Measurements from ENCODE around the gene MGAT4D.
A peak's percentile ranks its signal among the peaks of the same experiment; 100 is the strongest.

Gene MGAT4D

GRCh38 chr4:140469791-140470733 lies 28.0 kb downstream of the MGAT4D start:
- no peak overlapping the region for H3K4me3 ChIP-seq (replicated peaks in 1 of 2; ENCODE audit: low read depth in 2 of 2, low read length in 2 of 2)
- no peak for TF ChIP-seq CTCF (IDR thresholded peaks at IDR 0.05; ENCODE audit: low read depth, low read length)
- no peak for DNase-seq (ENCODE audit: low read depth in 2 of 2)

- H3K4me3 ChIP-seq (replicated peaks in 1 of 2; ENCODE audit: low read depth in 2 of 2, low read length in 2 of 2): no peak overlapping the region
- no peak for DNase-seq (ENCODE audit: low read depth in 2 of 2)
- TF ChIP-seq CTCF (IDR thresholded peaks at IDR 0.05; ENCODE audit: low read depth, low read length): no peak
These were observed 31.9 kb downstream of the MGAT4D start for GRCh38 chr4:140466146-140466545.

GRCh38 chr4:140463614-140464013 lies 34.5 kb downstream of the MGAT4D start:
- H3K4me3 ChIP-seq (replicated peaks in 1 of 2; ENCODE audit: low read depth in 2 of 2, low read length in 2 of 2): no peak overlapping the region
- DNase-seq (ENCODE audit: low read depth in 2 of 2): no peak
- no peak for TF ChIP-seq CTCF (IDR thresholded peaks at IDR 0.05; ENCODE audit: low read depth, low read length)

- no peak for TF ChIP-seq CTCF (IDR thresholded peaks at IDR 0.05; ENCODE audit: low read depth, low read length)
- H3K4me3 ChIP-seq (replicated peaks in 1 of 2; ENCODE audit: low read depth in 2 of 2, low read length in 2 of 2): no peak overlapping the region
- no peak for DNase-seq (ENCODE audit: low read depth in 2 of 2)
These were observed 34.9 kb downstream of the MGAT4D start for GRCh38 chr4:140463182-140463581.

GRCh38 chr4:140450352-140450751 lies 47.7 kb downstream of the MGAT4D start:
- TF ChIP-seq CTCF (IDR thresholded peaks at IDR 0.05; ENCODE audit: low read depth, low read length): no peak
- DNase-seq (ENCODE audit: low read depth in 2 of 2): no peak
- H3K4me3 ChIP-seq (replicated peaks in 1 of 2; ENCODE audit: low read depth in 2 of 2, low read length in 2 of 2): no peak overlapping the region

GRCh38 chr4:140448830-140449229 lies 49.3 kb downstream of the MGAT4D start:
- no peak for TF ChIP-seq CTCF (IDR thresholded peaks at IDR 0.05; ENCODE audit: low read depth, low read length)
- peak; percentile 4 to 13 for DNase-seq (ENCODE audit: low read depth in 2 of 2)
- H3K4me3 ChIP-seq (replicated peaks in 1 of 2; ENCODE audit: low read depth in 2 of 2, low read length in 2 of 2): no peak overlapping the region

Measured in cardiac fibroblast (primary cell).